Transverse colon (tissue), 4 donors: Measurements from ENCODE around the gene RSPH9.
"Not testable (repeated sequence)": the region's sequence is repeated elsewhere in the genome, so short reads cannot be mapped to it uniquely, and the experiment has no call there.

Experiments
- EP300 ChIP-seq: sonication (generic); formaldehyde crosslinking; IDR thresholded peaks from one replicate; pipeline ENCODE4 v1.6.1; 2017; ENCODE audit warnings: antibody characterized with exemption, low read depth
- POLR2A ChIP-seq: fragments of 450-650 bp; IDR thresholded peaks from one replicate; pipeline ENCODE4 v1.6.1; 2016; ENCODE audit warnings: antibody characterized with exemption, mild to moderate bottlenecking, moderate library complexity
- POLR2AphosphoS5 ChIP-seq, 3 donors: sonication (generic); formaldehyde crosslinking; IDR thresholded peaks; one replicate each; pipeline ENCODE4 v1.6.1; 2016; ENCODE audit warnings: antibody characterized with exemption in 3 of 3
- TF ChIP-seq, protein P1 (sequence below), 5 experiments: fragments of 200-600 bp in 3 of 5; fragments of 450-650 bp in 2 of 5; sonication (generic) in 3 of 5; IDR thresholded peaks; 1 replicate in 2 of 5; 2 replicates in 3 of 5; pipeline ENCODE4 v1.5.1; 2016 to 2017; ENCODE audit warnings: antibody characterized with exemption in 5 of 5, inconsistent platforms in 3 of 5, mild to moderate bottlenecking in 2 of 5, moderate library complexity in 1 of 5

DNA sequence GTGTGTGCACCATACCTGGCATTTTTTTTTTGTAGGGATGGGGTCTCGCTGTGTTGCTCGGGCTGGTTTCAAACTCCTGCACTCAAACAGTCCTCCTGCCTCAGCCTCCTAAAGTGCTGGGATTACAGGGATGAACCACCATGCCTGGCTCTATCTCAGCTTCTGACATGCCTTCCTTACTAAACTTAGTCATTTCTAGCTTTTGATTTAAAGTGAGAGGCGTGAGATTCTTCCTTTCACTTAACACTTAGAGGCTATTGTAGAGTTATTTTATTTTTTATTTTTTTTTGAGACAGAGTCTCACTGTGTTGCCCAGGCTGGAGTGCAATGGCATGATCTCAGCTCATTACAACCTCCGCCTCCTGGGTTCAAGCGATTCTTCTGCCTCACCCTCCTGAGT, 18.1 kb downstream of the RSPH9 start:
- TF ChIP-seq, protein P1, sequence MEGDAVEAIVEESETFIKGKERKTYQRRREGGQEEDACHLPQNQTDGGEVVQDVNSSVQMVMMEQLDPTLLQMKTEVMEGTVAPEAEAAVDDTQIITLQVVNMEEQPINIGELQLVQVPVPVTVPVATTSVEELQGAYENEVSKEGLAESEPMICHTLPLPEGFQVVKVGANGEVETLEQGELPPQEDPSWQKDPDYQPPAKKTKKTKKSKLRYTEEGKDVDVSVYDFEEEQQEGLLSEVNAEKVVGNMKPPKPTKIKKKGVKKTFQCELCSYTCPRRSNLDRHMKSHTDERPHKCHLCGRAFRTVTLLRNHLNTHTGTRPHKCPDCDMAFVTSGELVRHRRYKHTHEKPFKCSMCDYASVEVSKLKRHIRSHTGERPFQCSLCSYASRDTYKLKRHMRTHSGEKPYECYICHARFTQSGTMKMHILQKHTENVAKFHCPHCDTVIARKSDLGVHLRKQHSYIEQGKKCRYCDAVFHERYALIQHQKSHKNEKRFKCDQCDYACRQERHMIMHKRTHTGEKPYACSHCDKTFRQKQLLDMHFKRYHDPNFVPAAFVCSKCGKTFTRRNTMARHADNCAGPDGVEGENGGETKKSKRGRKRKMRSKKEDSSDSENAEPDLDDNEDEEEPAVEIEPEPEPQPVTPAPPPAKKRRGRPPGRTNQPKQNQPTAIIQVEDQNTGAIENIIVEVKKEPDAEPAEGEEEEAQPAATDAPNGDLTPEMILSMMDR (IDR thresholded peaks at IDR 0.05): not testable (repeated sequence)
- not testable (repeated sequence) for TF ChIP-seq POLR2A; EP300; POLR2AphosphoS5 (IDR thresholded peaks at IDR 0.05)
